Psoas muscle (tissue), 8 donors: ENCODE data around the gene ADAMTS12. TPM values are rescaled to one million over a fixed set of nuclear protein-coding genes. Genes with fewer than 3 reads are reported as not detected.

ENCODE experiments used
- ATAC-seq, 4 donors: fragments of 200-7000 bp; cut with Tn5 transposase; one replicate each; pipeline ENCODE4 v1.9.1; 2020; ENCODE audit warnings: moderate library complexity in 3 of 4, mild to moderate bottlenecking in 2 of 4
- DNase-seq, 2 donors: peaks; one replicate each; pipeline ENCODE4 v3.0.0-alpha.2; 2020
- H3K27ac ChIP-seq: fragments of 200-600 bp; one replicate; pipeline ENCODE4 v1.8.0; 2022
- H3K27me3 ChIP-seq, 3 donors: fragments of 200-600 bp in 1 of 3; one replicate each; pipeline versions ENCODE4 v1.6.1 to v1.8.0; 2013 to 2022; ENCODE audit warnings: low read length in 2 of 3, mild to moderate bottlenecking in 2 of 3, moderate library complexity in 1 of 3; ENCODE audit not compliant: insufficient read depth in 3 of 3
- H3K36me3 ChIP-seq, 2 donors: fragments of 200-600 bp in 1 of 2; one replicate each; pipeline versions ENCODE4 v1.6.1 to v1.8.0; 2013 to 2022; ENCODE audit warnings: low read depth in 1 of 2, mild to moderate bottlenecking in 1 of 2, moderate library complexity in 1 of 2; ENCODE audit not compliant: insufficient read depth in 1 of 2
- H3K4me1 ChIP-seq: fragments of 200-600 bp; one replicate; pipeline ENCODE4 v1.8.0; 2022
- H3K4me3 ChIP-seq: fragments of 200-600 bp; one replicate; pipeline ENCODE4 v1.8.0; 2022; ENCODE audit warnings: mild to moderate bottlenecking
- H3K9me3 ChIP-seq: fragments of 200-600 bp; one replicate; pipeline ENCODE4 v1.8.0; 2022
- WGBS, 3 donors: extraction: QIAGEN DNeasy Blood & Tissue Kit; methylation state at CpG; one replicate each; pipeline versions ENCODE4 v1.1.6 to v1.1.7; 2013; 5-methylcytosine and 5-hydroxymethylcytosine counted together
- intact Hi-C, 2 donors: fragments of 100-400 bp; cut with DNase I; formaldehyde crosslinking; loops; one replicate each; pipeline versions ENCODE4 v1.11.0 to v1.14.2; 2022
- polyA plus RNA-seq, 3 donors: library from polyadenylated mRNA; stranded (reverse); fragments of 200-250 nt; gene quantifications; one replicate each; pipeline ENCODE4 v1.2.3, GENCODE V29; 2013
- total RNA-seq, 4 donors: library from RNA; stranded (reverse); fragmentation: NEBNext Ultra II Directional in 2 of 4; extraction: Animal tissue kit (Norgen Biotek cat#: 25700) in 2 of 4; gene quantifications; one replicate each; pipeline versions ENCODE4 v1.2.1 to v1.2.4, GENCODE V29; 2021 to 2023
- TF ChIP-seq, protein P1 (sequence below): fragments of 200-600 bp; IDR thresholded peaks from one replicate; pipeline ENCODE4 v1.8.0; 2022; ENCODE audit warnings: antibody characterized with exemption
- donor health status: healthy with polysubstance abuse.
- donor health status: DM: no; HTN: no; CAD: no; lungs with moderate emphysema.
- donor health status: Bipolar disorder and iron deficiency.
- donor health status: healthy.
- donor health status: DM: yes; HTN: yes; CAD: no.
- donor health status: DM: no; HTN: no; CAD: no.
- donor health status: DM: no; HTN: no; CAD: no.
- donor health status: DM: yes; HTN: yes; CAD: no.

The ADAMTS12 gene
- total and polyA plus RNA-seq, 7 donors = 0.19 to 1.2 (median 0.88) TPM

- no peak for ATAC-seq
- 70 to 77% (median 74%) methylated on average over 7 of the region's 7 CpGs for WGBS, 3 donors
- Histone ChIP-seq H3K27ac (no peak overlapping the region), H3K4me1 (no peaks in the 10 kb centered on the region), H3K27me3 (peaks cover 0 to 4% (median 0%) of the 10 kb centered on the region in 3 donors), H3K9me3 (no peaks in the 10 kb centered on the region), H3K4me3 (no peak overlapping the region), H3K36me3 (no peaks in the 10 kb centered on the region)
- TF ChIP-seq, protein P1, sequence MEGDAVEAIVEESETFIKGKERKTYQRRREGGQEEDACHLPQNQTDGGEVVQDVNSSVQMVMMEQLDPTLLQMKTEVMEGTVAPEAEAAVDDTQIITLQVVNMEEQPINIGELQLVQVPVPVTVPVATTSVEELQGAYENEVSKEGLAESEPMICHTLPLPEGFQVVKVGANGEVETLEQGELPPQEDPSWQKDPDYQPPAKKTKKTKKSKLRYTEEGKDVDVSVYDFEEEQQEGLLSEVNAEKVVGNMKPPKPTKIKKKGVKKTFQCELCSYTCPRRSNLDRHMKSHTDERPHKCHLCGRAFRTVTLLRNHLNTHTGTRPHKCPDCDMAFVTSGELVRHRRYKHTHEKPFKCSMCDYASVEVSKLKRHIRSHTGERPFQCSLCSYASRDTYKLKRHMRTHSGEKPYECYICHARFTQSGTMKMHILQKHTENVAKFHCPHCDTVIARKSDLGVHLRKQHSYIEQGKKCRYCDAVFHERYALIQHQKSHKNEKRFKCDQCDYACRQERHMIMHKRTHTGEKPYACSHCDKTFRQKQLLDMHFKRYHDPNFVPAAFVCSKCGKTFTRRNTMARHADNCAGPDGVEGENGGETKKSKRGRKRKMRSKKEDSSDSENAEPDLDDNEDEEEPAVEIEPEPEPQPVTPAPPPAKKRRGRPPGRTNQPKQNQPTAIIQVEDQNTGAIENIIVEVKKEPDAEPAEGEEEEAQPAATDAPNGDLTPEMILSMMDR = no peak
- intact Hi-C loops = no loop called here
- no peak for DNase-seq
Measured at GRCh38 chr5:33832404-33833236, 59.2 kb downstream of the ADAMTS12 start.

GRCh38 chr5:33831041-33831440 is 60.7 kb downstream of the ADAMTS12 start:
- H3K4me3 ChIP-seq = no peak overlapping the region
- no peaks in the 10 kb centered on the region for H3K4me1 ChIP-seq
- WGBS, 3 donors = 92 to 94% (median 93%) methylated on average over 1 of the region's 1 CpG
- H3K36me3 ChIP-seq = no peaks in the 10 kb centered on the region
- no peaks in the 10 kb centered on the region for H3K9me3 ChIP-seq
- H3K27ac ChIP-seq = no peak overlapping the region
- DNase-seq (no peak), ATAC-seq (no peak)
- peaks cover 0 to 4% (median 0%) of the 10 kb centered on the region in 3 donors for H3K27me3 ChIP-seq
- intact Hi-C loops = no loop called here
- TF ChIP-seq, protein P1 = no peak

GRCh38 chr5:33829430-33829829 is 62.4 kb downstream of the ADAMTS12 start:
- ATAC-seq = no peak

GRCh38 chr5:33828626-33829308 is 63.0 kb downstream of the ADAMTS12 start:
- Histone ChIP-seq H3K9me3 (no peaks in the 10 kb centered on the region), H3K36me3 (no peaks in the 10 kb centered on the region), H3K27ac (no peak overlapping the region), H3K4me3 (no peak overlapping the region), H3K4me1 (no peaks in the 10 kb centered on the region), H3K27me3 (peaks cover 0 to 4% (median 0%) of the 10 kb centered on the region in 3 donors)
- 40 to 48% (median 42%) methylated on average over 7 of the region's 7 CpGs for WGBS, 3 donors
- intact Hi-C loops = no loop called here
- ATAC-seq = no peak
- TF ChIP-seq, protein P1 = no peak
- no peak for DNase-seq

More at GRCh38 chr5:33829430-33829829, 62.4 kb downstream of the ADAMTS12 start:
- Histone ChIP-seq H3K27me3 (peaks cover 0 to 4% (median 0%) of the 10 kb centered on the region in 3 donors), H3K36me3 (no peaks in the 10 kb centered on the region), H3K9me3 (no peaks in the 10 kb centered on the region), H3K27ac (no peak overlapping the region), H3K4me3 (no peak overlapping the region), H3K4me1 (no peaks in the 10 kb centered on the region)
- WGBS, 3 donors = 68 to 82% (median 74%) methylated on average over 1 of the region's 1 CpG
- no peak for DNase-seq
- TF ChIP-seq, protein P1 = no peak
- intact Hi-C loops = no loop called here
